HG02642 (cell line): ENCODE data around the gene HOXA3.

ENCODE experiments used
- ATAC-seq: cut with Tn5 transposase; IDR thresholded peaks from one replicate; pipeline ENCODE4 v1.9.1; 2021; ENCODE audit warnings: mild to moderate bottlenecking; ENCODE audit not compliant: unreplicated experiment, poor library complexity

Gene HOXA3

GRCh38 chr7:27146491-27147198 is 5.7 kb downstream of the HOXA3 start:
- no peak for ATAC-seq

GRCh38 chr7:27145914-27146412 is 6.4 kb downstream of the HOXA3 start:
- no peak for ATAC-seq

GRCh38 chr7:27145165-27145913 is 7.0 kb downstream of the HOXA3 start:
- ATAC-seq, result no peak

- ATAC-seq, result no peak
Observed at GRCh38 chr7:27144781-27145164, 7.6 kb downstream of the HOXA3 start.

- no peak for ATAC-seq
Observed at GRCh38 chr7:27143950-27144780, 8.2 kb downstream of the HOXA3 start.

GRCh38 chr7:27143023-27143949 is 9.1 kb downstream of the HOXA3 start, which contains the start of gene HOXA5:
HOXA5 (minus strand) TSS chr7:27143681; CDS start chr7:27143607, 74 bp downstream.
- ATAC-seq, result no peak

GRCh38 chr7:27142580-27143022 is 9.8 kb downstream of the HOXA3 start:
- ATAC-seq, result no peak

GRCh38 chr7:27141923-27142579 is 10.3 kb downstream of the HOXA3 start:
- ATAC-seq, result no peak

GRCh38 chr7:27141137-27141922 is 11.1 kb downstream of the HOXA3 start:
- no peak for ATAC-seq

- ATAC-seq, result no peak
Observed at GRCh38 chr7:27140126-27140857, 12.1 kb downstream of the HOXA3 start.

GRCh38 chr7:27139334-27140125 is 12.9 kb downstream of the HOXA3 start:
- no peak for ATAC-seq

- no peak for ATAC-seq
Observed at GRCh38 chr7:27138985-27139333, 13.4 kb downstream of the HOXA3 start.

GRCh38 chr7:27138472-27138871 is 13.9 kb downstream of the HOXA3 start:
- no peak for ATAC-seq

- ATAC-seq, result no peak
Observed at GRCh38 chr7:27137640-27138315, 14.6 kb downstream of the HOXA3 start.

GRCh38 chr7:27134392-27134791 is 18.0 kb downstream of the HOXA3 start:
- no peak for ATAC-seq

- ATAC-seq, result no peak
Observed at GRCh38 chr7:27133409-27134231, 18.8 kb downstream of the HOXA3 start.
